HepG2 (cell line): ENCODE data around the gene GJB1. TPM values are rescaled to one million over a fixed set of nuclear protein-coding genes. Genes with fewer than 3 reads are reported as not detected.

Experiments used
- ATAC-seq: fragments of 200-7000 bp; cut with Tn5 transposase; 3 replicates; pipeline ENCODE4 v1.9.1; 2020; ENCODE audit warnings: mild to moderate bottlenecking, moderate library complexity
- BruUV-seq: library from RNA; stranded (reverse); fragments of 400-500 nt; replicated peaks from 2 replicates; lab custom pipeline; 2021; lab: Mats Ljungman, UMichigan
- CTCF ChIA-PET: fragments of 300-600 bp; formaldehyde crosslinking; extraction: SDS; loops from one replicate; lab custom pipeline; 2021; ENCODE audit warnings: low total read pairs, inconsistent platforms, low intra/inter-chr PET ratio; lab: Yijun Ruan, JAX
- POLR2A ChIA-PET: fragments of 350-600 bp; sonication (Branson Sonifier 250); formaldehyde crosslinking; loops from one replicate; lab custom pipeline; 2020; ENCODE audit warnings: antibody characterized with exemption, inconsistent platforms; lab: Yijun Ruan, JAX
- DNase-seq: peaks from one replicate; pipeline ENCODE4 v3.0.0-alpha.2; 2015; ENCODE audit warnings: low spot score
- FAIRE-seq: peaks from 3 replicates; lab custom pipeline; 2011; peaks lifted over from hg19 to GRCh38; lab: Jason Lieb, UNC
- H2AFZ ChIP-seq: one replicate; pipeline ENCODE4 v1.6.1; 2011; ENCODE audit warnings: low read length, inconsistent platforms
- H3K27ac ChIP-seq: fragments of 300-600 bp; 3 replicates; pipeline ENCODE4 v1.8.0; 2011; ENCODE audit warnings: mixed run types, mild to moderate bottlenecking, mixed read lengths, low read length, inconsistent platforms; ENCODE audit not compliant: insufficient read depth; ENCODE audit errors: extremely low read length
- H3K27me3 ChIP-seq, 2 experiments: fragments of 200-600 bp in 1 of 2; 2 replicates in 1 of 2; 3 replicates in 1 of 2; pipeline versions ENCODE4 v1.6.0 to v1.8.0; 2011; ENCODE audit warnings: low read length in 2 of 2, mild to moderate bottlenecking in 2 of 2, moderate library complexity in 2 of 2, inconsistent platforms in 1 of 2; ENCODE audit not compliant: insufficient read depth in 2 of 2, control insufficient read depth in 1 of 2
- H3K36me3 ChIP-seq, 2 experiments: fragments of 200-600 bp in 1 of 2; replicated peaks in 1 of 2; 2 replicates in 1 of 2; 3 replicates in 1 of 2; pipeline versions ENCODE4 v1.5.1 to v1.8.0; 2011; ENCODE audit warnings: low read length in 2 of 2, inconsistent platforms in 1 of 2; ENCODE audit not compliant: insufficient read depth in 2 of 2, control insufficient read depth in 1 of 2
- H3K4me1 ChIP-seq: 2 replicates; pipeline ENCODE4 v1.5.1; 2012; ENCODE audit warnings: low read length, inconsistent platforms; ENCODE audit not compliant: insufficient read depth
- H3K4me2 ChIP-seq: 2 replicates; pipeline ENCODE4 v1.6.0; 2011; ENCODE audit warnings: low read depth, low read length, inconsistent platforms
- H3K4me3 ChIP-seq, 3 experiments: fragments of 200-600 bp in 1 of 3; sonication (generic), shearing (Covaris generic) in 1 of 3; replicated peaks in 1 of 3; 2 replicates each; pipeline ENCODE4 v1.5.1; 2011 to 2016; ENCODE audit warnings: low read length in 3 of 3, inconsistent platforms in 2 of 3, low read depth in 2 of 3, mild to moderate bottlenecking in 2 of 3, control low read depth in 1 of 3, mixed read lengths in 1 of 3; ENCODE audit not compliant: insufficient read depth in 1 of 3
- H3K79me2 ChIP-seq: one replicate; pipeline ENCODE4 v1.6.1; 2011; ENCODE audit warnings: low read length, inconsistent platforms; ENCODE audit not compliant: insufficient read depth
- H3K9ac ChIP-seq: 2 replicates; pipeline ENCODE4 v1.6.0; 2011; ENCODE audit warnings: mild to moderate bottlenecking, low read depth, low read length, inconsistent platforms; ENCODE audit not compliant: insufficient read depth
- H3K9me3 ChIP-seq: 2 replicates; pipeline ENCODE4 v1.5.1; 2012; ENCODE audit warnings: mild to moderate bottlenecking, low read length
- H4K20me1 ChIP-seq: 2 replicates; pipeline ENCODE4 v1.6.0; 2011; ENCODE audit warnings: inconsistent platforms, mild to moderate bottlenecking, low read length, moderate library complexity; ENCODE audit not compliant: insufficient read depth
- ATF5 ChIP-seq: sonication (generic); formaldehyde crosslinking; IDR thresholded peaks from 2 replicates; pipeline ENCODE4 v1.4.0; 2020; ENCODE audit warnings: mild to moderate bottlenecking, low read depth, missing genetic modification reagents
- KLF6 ChIP-seq: IDR thresholded peaks from 2 replicates; pipeline ENCODE4 v1.8.0; 2016; ENCODE audit warnings: missing biosample characterization, missing genetic modification reagents
- MXD4 ChIP-seq: IDR thresholded peaks from 2 replicates; pipeline ENCODE4 v1.6.1; 2016; ENCODE audit warnings: mild to moderate bottlenecking, missing biosample characterization, missing genetic modification reagents
- NPAS2 ChIP-seq: sonication (generic); formaldehyde crosslinking; IDR thresholded peaks from 2 replicates; pipeline ENCODE4 v1.8.0; 2022; ENCODE audit warnings: mild to moderate bottlenecking, missing genetic modification reagents, borderline replicate concordance
- PHF20 ChIP-seq: sonication (generic); formaldehyde crosslinking; IDR thresholded peaks from 2 replicates; pipeline ENCODE4 v1.5.0; 2020; ENCODE audit warnings: mild to moderate bottlenecking, missing genetic modification reagents
- POLR2A ChIP-seq, 2 experiments: IDR thresholded peaks; 2 replicates each; pipeline ENCODE4 v1.6.1; 2011; ENCODE audit warnings: low read depth in 2 of 2, low read length in 2 of 2, mild to moderate bottlenecking in 1 of 2, moderate library complexity in 1 of 2; ENCODE audit not compliant: insufficient read depth in 1 of 2
- POLR2G ChIP-seq: fragments of 200-400 bp; formaldehyde crosslinking; IDR thresholded peaks from 2 replicates; pipeline ENCODE4 v1.6.1; 2018; ENCODE audit warnings: mild to moderate bottlenecking, low read depth, low read length, moderate library complexity
- RFXAP ChIP-seq: sonication (generic); formaldehyde crosslinking; IDR thresholded peaks from 2 replicates; pipeline ENCODE4 v1.4.0; 2020; ENCODE audit warnings: missing genetic modification reagents, borderline replicate concordance
- TAF1 ChIP-seq: sonication (generic); formaldehyde crosslinking; IDR thresholded peaks from 2 replicates; pipeline ENCODE4 v1.4.0; 2020; ENCODE audit warnings: missing genetic modification reagents
- ZBTB34 ChIP-seq: sonication (generic); formaldehyde crosslinking; IDR thresholded peaks from 2 replicates; pipeline ENCODE4 v1.8.0; 2022; ENCODE audit warnings: mild to moderate bottlenecking, missing genetic modification reagents
- ZNF451 ChIP-seq: sonication (generic); formaldehyde crosslinking; IDR thresholded peaks from 2 replicates; pipeline ENCODE4 v1.5.0; 2020; ENCODE audit warnings: mild to moderate bottlenecking, missing genetic modification reagents
- ZSCAN29 ChIP-seq: sonication (generic); formaldehyde crosslinking; conservative IDR thresholded peaks from 2 replicates; pipeline ENCODE4 v1.4.0; 2020; ENCODE audit warnings: mild to moderate bottlenecking, missing genetic modification reagents
- WGBS: methylation state at CpG from one replicate; pipeline ENCODE4 v1.1.6; 2017; ENCODE audit warnings: low lambda C conversion rate; 5-methylcytosine and 5-hydroxymethylcytosine counted together
- in situ Hi-C: cut with HindIII; loops from 2 replicates; pipeline ENCODE4 v1.10.0; 2017; ENCODE audit warnings: low pct_unique_long_range_greater_than_20kb; ENCODE audit not compliant: extremely low pct_ligation_motif_present
- intact Hi-C: fragments of 100-400 bp; cut with micrococcal nuclease; formaldehyde crosslinking; loops from one replicate; pipeline ENCODE4 v1.10.0; 2022; ENCODE audit not compliant: unreplicated experiment
- polyA plus RNA-seq, 8 experiments: library from polyadenylated mRNA; depleted of rRNA in 3 of 8; stranded (reverse) in 7 of 8; unstranded in 1 of 8; fragments of >200 nt; fragmentation: Illumina TruSeq in 4 of 8; extraction: Trizol in 4 of 8; gene quantifications; 2 replicates each; pipeline versions ENCODE4 v1.2.1 to v1.2.3, GENCODE V29; 2011 to 2016; ENCODE audit warnings: low read depth in 4 of 8, missing spikeins in 1 of 8, mixed read lengths in 1 of 8; ENCODE audit not compliant: insufficient read depth in 1 of 8
- total RNA-seq, 5 experiments: library from RNA; depleted of rRNA; stranded (reverse); fragments of >200 nt; fragmentation: Illumina TruSeq; extraction: Trizol; gene quantifications; 2 replicates each; pipeline ENCODE4 v1.2.3, GENCODE V29; 2016; ENCODE audit warnings: low read depth in 1 of 5
- TF ChIP-seq, protein P1 (sequence below): sonication (generic); formaldehyde crosslinking; IDR thresholded peaks from 2 replicates; pipeline ENCODE4 v1.4.0; 2020; ENCODE audit warnings: missing genetic modification reagents
- TF ChIP-seq, protein P2 (sequence below): sonication (generic); formaldehyde crosslinking; IDR thresholded peaks from 2 replicates; pipeline ENCODE4 v1.4.0; 2020; ENCODE audit warnings: mild to moderate bottlenecking, missing genetic modification reagents, borderline replicate concordance

GJB1 gene
- total and polyA plus RNA-seq, 2 of the 13 experiments (the other 11 are each of a cell fraction or from before 2014, with no cell fraction given), result 111 to 161 TPM

GRCh38 chrX:71215338-71215912 lies 7.6 kb upstream of the GJB1 start (continued):
- TF ChIP-seq POLR2G, result peak; percentile 11; the same call in 1 of the 2 replicates
- TF ChIP-seq, protein P1, sequence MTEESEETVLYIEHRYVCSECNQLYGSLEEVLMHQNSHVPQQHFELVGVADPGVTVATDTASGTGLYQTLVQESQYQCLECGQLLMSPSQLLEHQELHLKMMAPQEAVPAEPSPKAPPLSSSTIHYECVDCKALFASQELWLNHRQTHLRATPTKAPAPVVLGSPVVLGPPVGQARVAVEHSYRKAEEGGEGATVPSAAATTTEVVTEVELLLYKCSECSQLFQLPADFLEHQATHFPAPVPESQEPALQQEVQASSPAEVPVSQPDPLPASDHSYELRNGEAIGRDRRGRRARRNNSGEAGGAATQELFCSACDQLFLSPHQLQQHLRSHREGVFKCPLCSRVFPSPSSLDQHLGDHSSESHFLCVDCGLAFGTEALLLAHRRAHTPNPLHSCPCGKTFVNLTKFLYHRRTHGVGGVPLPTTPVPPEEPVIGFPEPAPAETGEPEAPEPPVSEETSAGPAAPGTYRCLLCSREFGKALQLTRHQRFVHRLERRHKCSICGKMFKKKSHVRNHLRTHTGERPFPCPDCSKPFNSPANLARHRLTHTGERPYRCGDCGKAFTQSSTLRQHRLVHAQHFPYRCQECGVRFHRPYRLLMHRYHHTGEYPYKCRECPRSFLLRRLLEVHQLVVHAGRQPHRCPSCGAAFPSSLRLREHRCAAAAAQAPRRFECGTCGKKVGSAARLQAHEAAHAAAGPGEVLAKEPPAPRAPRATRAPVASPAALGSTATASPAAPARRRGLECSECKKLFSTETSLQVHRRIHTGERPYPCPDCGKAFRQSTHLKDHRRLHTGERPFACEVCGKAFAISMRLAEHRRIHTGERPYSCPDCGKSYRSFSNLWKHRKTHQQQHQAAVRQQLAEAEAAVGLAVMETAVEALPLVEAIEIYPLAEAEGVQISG, result peak; percentile 0; the same call in 1 of the 2 replicates
- no peak; the same call in 1 of the 2 replicates for TF ChIP-seq MXD4 (CRISPR knock-in tag)
- TF ChIP-seq ZBTB34 (CRISPR knock-in tag), result no peak
- no peak for TF ChIP-seq PHF20 (CRISPR knock-in tag)
- TF ChIP-seq, all 625 proteins: peak for 22

GRCh38 chrX:71216485-71216884 lies 6.5 kb upstream of the GJB1 start:
- no TSS peak for BruUV-seq
- H3K36me3 ChIP-seq, result no peaks in the 10 kb centered on the region
- peak overlapping the region; percentile 82 for H3K4me2 ChIP-seq
- ChIA-PET POLR2A (interaction anchor here (0.6 to 5.5 kb wide), 7 partner anchors 10 to 150 kb away, joined by 4 to 140 read pairs (median 9); partner anchors contain the start of genes NONO, TAF1 and ZMYM3), CTCF (no interaction called here)
- peaks cover 24% of the 10 kb centered on the region for H3K79me2 ChIP-seq
- H3K9me3 ChIP-seq, result no peaks in the 10 kb centered on the region
- H2AFZ ChIP-seq, result no peak overlapping the region
- intact Hi-C loops (loop anchor here (5.0 kb wide), 1 partner anchor 34 kb away; no protein-coding TSS in a partner anchor), in situ Hi-C loops (no loop called here)
- no peaks in the 10 kb centered on the region; a peak in 1 of 5 replicates for H3K27me3 ChIP-seq
- FAIRE-seq, result peak; percentile 21
- H3K27ac ChIP-seq, result peak overlapping the region; percentile 91
- WGBS, result 3% methylated on average over 6 of the region's 6 CpGs
- H3K4me3 ChIP-seq, result peak overlapping the region; percentile 76 to 79 (median 78)
- no peak for ATAC-seq
- H4K20me1 ChIP-seq, result no peaks in the 10 kb centered on the region
- H3K9ac ChIP-seq, result peak overlapping the region; percentile 82
- H3K4me1 ChIP-seq, result peaks cover 51% of the 10 kb centered on the region
- DNase-seq, result peak; percentile 42
- TF ChIP-seq ZNF451 (no peak), RFXAP (CRISPR knock-in tag) (no peak), NPAS2 (CRISPR knock-in tag) (no peak), TAF1 (CRISPR knock-in tag) (peak; percentile 16; the same call in 1 of the 2 replicates), POLR2A (IDR thresholded peaks at IDR 0.05; ENCODE audit: insufficient read depth in 1 of 2, low read depth in 2 of 2, low read length in 2 of 2) (peak in 1 of 2 experiments; percentile 36; a peak in 1 of 4 replicates), ATF5 (no peak), ZSCAN29 (CRISPR knock-in tag) (no peak), KLF6 (CRISPR knock-in tag) (no peak)
- TF ChIP-seq, protein P2, sequence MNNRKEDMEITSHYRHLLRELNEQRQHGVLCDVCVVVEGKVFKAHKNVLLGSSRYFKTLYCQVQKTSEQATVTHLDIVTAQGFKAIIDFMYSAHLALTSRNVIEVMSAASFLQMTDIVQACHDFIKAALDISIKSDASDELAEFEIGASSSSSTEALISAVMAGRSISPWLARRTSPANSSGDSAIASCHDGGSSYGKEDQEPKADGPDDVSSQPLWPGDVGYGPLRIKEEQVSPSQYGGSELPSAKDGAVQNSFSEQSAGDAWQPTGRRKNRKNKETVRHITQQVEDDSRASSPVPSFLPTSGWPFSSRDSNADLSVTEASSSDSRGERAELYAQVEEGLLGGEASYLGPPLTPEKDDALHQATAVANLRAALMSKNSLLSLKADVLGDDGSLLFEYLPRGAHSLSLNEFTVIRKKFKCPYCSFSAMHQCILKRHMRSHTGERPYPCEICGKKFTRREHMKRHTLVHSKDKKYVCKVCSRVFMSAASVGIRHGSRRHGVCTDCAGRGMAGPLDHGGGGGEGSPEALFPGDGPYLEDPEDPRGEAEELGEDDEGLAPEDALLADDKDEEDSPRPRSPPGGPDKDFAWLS (CRISPR knock-in tag), result no peak
